ENCODE data around the gene TMPRSS6.

DNA sequence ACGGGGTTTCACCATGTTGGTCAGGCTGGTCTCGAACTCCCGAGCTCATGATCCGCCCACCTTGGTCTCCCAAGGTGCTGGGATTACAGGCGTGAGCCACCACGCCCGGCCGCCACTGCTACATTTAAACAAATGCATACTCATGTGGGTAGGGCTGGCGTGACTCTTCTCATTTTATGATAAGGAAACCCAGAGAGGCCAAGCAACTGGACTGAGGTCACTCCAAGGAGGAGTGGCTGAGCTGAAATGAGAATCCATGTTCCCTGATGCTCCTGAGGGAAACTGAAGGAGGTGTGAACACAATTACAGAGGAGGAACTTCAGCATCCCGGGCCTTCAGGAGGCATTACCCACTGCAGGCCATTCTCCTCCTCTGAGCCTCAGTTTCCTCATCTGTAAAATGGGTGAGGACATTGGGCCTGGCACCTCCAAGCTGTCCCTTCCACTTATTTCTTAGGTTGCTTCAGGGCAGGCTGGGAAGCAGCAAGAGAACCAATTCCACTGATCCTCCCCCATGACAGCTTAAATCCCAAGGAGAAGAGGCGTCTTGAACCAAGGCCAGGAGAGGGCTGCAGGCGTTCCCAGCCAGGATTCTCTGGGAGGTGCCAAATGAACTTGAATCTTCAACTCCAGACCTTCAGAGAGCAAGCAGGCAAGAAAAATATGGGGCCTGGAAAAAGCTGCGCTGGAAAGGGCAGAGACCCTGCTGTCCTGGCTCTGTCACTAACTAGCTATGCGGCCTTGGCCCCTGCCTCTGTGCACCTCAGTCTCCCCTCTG, 93.2 kb downstream of the TMPRSS6 start:
- TF ChIP-seq, protein P1, sequence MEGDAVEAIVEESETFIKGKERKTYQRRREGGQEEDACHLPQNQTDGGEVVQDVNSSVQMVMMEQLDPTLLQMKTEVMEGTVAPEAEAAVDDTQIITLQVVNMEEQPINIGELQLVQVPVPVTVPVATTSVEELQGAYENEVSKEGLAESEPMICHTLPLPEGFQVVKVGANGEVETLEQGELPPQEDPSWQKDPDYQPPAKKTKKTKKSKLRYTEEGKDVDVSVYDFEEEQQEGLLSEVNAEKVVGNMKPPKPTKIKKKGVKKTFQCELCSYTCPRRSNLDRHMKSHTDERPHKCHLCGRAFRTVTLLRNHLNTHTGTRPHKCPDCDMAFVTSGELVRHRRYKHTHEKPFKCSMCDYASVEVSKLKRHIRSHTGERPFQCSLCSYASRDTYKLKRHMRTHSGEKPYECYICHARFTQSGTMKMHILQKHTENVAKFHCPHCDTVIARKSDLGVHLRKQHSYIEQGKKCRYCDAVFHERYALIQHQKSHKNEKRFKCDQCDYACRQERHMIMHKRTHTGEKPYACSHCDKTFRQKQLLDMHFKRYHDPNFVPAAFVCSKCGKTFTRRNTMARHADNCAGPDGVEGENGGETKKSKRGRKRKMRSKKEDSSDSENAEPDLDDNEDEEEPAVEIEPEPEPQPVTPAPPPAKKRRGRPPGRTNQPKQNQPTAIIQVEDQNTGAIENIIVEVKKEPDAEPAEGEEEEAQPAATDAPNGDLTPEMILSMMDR (IDR thresholded peaks at IDR 0.05; ENCODE audit: low read length): no peak
- TF ChIP-seq EZH2 (IDR thresholded peaks at IDR 0.05; ENCODE audit: borderline replicate concordance, low read length): no peak
